Endodermal cell (in vitro differentiated cells): ENCODE measurements around the gene TRABD2B. TPM values are rescaled to one million over a fixed set of nuclear protein-coding genes. Genes with fewer than 3 reads are reported as not detected.

Experiments used
- DNase-seq: peaks from one replicate; pipeline ENCODE4 v3.0.0-alpha.2; 2017
- H3K27ac ChIP-seq: 2 replicates; pipeline ENCODE4 v1.5.1; 2013; ENCODE audit warnings: mild to moderate bottlenecking, low read depth, low read length, moderate library complexity
- H3K27me3 ChIP-seq: 2 replicates; pipeline ENCODE4 v1.6.1; 2013; ENCODE audit warnings: mild to moderate bottlenecking, low read length, moderate library complexity; ENCODE audit not compliant: insufficient read depth, control insufficient read depth, poor library complexity, severe bottlenecking
- H3K36me3 ChIP-seq: 2 replicates; pipeline ENCODE4 v1.7.0; 2013; ENCODE audit warnings: mild to moderate bottlenecking, low read length, moderate library complexity; ENCODE audit not compliant: control insufficient read depth, insufficient read depth
- H3K4me1 ChIP-seq: one replicate; pipeline ENCODE4 v1.7.0; 2013; ENCODE audit warnings: low read length; ENCODE audit not compliant: control insufficient read depth, insufficient read depth
- H3K4me3 ChIP-seq: 2 replicates; pipeline ENCODE4 v1.5.1; 2013; ENCODE audit warnings: mild to moderate bottlenecking, low read length, moderate library complexity
- H3K9ac ChIP-seq: 2 replicates; pipeline ENCODE4 v1.6.1; 2013; ENCODE audit warnings: mild to moderate bottlenecking, low read length, moderate library complexity; ENCODE audit not compliant: poor library complexity, severe bottlenecking; ENCODE audit errors: extremely low read depth
- H3K9me3 ChIP-seq: 2 replicates; pipeline ENCODE4 v1.6.1; 2013; ENCODE audit warnings: mild to moderate bottlenecking, low read length, moderate library complexity; ENCODE audit not compliant: control insufficient read depth
- H3K27ac Mint-ChIP-seq: 2 replicates; pipeline ENCODE4 v1.8.0; 2020; ENCODE audit warnings: mixed read lengths
- H3K27me3 Mint-ChIP-seq: 2 replicates; pipeline ENCODE4 v1.8.0; 2021; ENCODE audit warnings: mild to moderate bottlenecking, mixed read lengths; ENCODE audit not compliant: insufficient read depth
- H3K36me3 Mint-ChIP-seq: 2 replicates; pipeline ENCODE4 v1.8.0; 2020; ENCODE audit warnings: low read depth, mixed read lengths
- H3K4me1 Mint-ChIP-seq: 2 replicates; pipeline ENCODE4 v1.8.0; 2020; ENCODE audit warnings: mixed read lengths
- H3K4me3 Mint-ChIP-seq: 2 replicates; pipeline ENCODE4 v1.8.0; 2020; ENCODE audit warnings: mild to moderate bottlenecking, moderate library complexity, mixed read lengths
- H3K9me3 Mint-ChIP-seq: 2 replicates; pipeline ENCODE4 v1.8.0; 2020; ENCODE audit warnings: mild to moderate bottlenecking, mixed read lengths
- WGBS, 2 experiments: methylation state at CpG; one replicate each; pipeline versions ENCODE4 v1.1.5 to v1.1.7; 2013; ENCODE audit warnings: missing lambda C conversion rate in 2 of 2, mixed read lengths in 1 of 2; ENCODE audit not compliant: insufficient coverage in 1 of 2, insufficient read length in 1 of 2; 5-methylcytosine and 5-hydroxymethylcytosine counted together
- total RNA-seq, 2 donors: library from RNA; stranded (reverse); fragmentation: NEBNext Ultra II Directional in 1 of 2; extraction: Animal tissue kit (Norgen Biotek cat#: 25700) in 1 of 2; gene quantifications; 2 replicates in 1 of 2; 3 replicates in 1 of 2; pipeline ENCODE4 v1.2.1, GENCODE V29; 2021
- TF ChIP-seq, protein P1 (sequence below): fragments of 200-600 bp; sonication (generic); conservative IDR thresholded peaks from 2 replicates; pipeline ENCODE4 v1.5.0; 2021; ENCODE audit warnings: antibody characterized with exemption, mild to moderate bottlenecking

TRABD2B gene
- total RNA-seq, 2 donors from 2014 or later: 24.4 to 28.0 TPM

DNA sequence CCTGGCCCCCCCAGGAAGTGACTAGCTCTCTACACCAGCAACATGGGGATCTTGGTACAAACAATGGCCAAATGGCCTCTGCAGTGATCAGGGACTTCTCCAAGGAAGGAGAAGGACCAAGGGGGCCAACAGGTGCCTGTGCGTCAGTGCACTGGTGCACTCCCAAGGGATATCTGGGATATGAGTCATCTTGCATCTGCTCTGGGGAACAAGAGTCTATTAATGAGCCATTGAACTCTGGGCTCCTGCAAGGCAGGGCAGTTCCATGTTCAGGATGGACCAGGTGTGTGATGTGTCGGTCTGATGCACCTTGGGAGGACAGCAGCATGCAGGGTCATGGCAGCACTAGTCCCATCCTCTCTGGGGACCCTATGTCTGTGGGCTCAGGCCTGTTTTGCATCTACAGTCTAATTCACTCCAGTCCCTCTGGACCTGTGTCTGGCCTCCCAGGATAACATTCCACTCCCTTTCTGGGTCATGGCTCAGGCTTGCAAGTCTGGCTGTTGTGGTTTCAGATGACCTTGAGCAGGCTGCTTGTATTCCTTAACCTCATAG is 125.3 kb downstream of the TRABD2B start:
- Mint-ChIP-seq H3K36me3 (peaks cover 26% of the 10 kb centered on the region), H3K4me3 (no peak overlapping the region), H3K27ac (no peak overlapping the region), H3K9me3 (peaks cover 6% of the 10 kb centered on the region), H3K4me1 (peaks cover 55% of the 10 kb centered on the region), H3K27me3 (no peaks in the 10 kb centered on the region)
- H3K9me3 ChIP-seq: peaks cover 9% of the 10 kb centered on the region
- no peaks in the 10 kb centered on the region for H3K27me3 ChIP-seq
- peaks cover 14% of the 10 kb centered on the region for H3K4me1 ChIP-seq
- no peak overlapping the region for H3K4me3 ChIP-seq
- TF ChIP-seq, protein P1, sequence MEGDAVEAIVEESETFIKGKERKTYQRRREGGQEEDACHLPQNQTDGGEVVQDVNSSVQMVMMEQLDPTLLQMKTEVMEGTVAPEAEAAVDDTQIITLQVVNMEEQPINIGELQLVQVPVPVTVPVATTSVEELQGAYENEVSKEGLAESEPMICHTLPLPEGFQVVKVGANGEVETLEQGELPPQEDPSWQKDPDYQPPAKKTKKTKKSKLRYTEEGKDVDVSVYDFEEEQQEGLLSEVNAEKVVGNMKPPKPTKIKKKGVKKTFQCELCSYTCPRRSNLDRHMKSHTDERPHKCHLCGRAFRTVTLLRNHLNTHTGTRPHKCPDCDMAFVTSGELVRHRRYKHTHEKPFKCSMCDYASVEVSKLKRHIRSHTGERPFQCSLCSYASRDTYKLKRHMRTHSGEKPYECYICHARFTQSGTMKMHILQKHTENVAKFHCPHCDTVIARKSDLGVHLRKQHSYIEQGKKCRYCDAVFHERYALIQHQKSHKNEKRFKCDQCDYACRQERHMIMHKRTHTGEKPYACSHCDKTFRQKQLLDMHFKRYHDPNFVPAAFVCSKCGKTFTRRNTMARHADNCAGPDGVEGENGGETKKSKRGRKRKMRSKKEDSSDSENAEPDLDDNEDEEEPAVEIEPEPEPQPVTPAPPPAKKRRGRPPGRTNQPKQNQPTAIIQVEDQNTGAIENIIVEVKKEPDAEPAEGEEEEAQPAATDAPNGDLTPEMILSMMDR: no peak
- no peak for DNase-seq
- peaks cover 29% of the 10 kb centered on the region for H3K36me3 ChIP-seq
- H3K9ac ChIP-seq: no peak overlapping the region
- WGBS, 2 experiments: 86 to 98% methylated on average over 1 to 2 of the region's 2 CpGs
- H3K27ac ChIP-seq: no peak overlapping the region

DNA sequence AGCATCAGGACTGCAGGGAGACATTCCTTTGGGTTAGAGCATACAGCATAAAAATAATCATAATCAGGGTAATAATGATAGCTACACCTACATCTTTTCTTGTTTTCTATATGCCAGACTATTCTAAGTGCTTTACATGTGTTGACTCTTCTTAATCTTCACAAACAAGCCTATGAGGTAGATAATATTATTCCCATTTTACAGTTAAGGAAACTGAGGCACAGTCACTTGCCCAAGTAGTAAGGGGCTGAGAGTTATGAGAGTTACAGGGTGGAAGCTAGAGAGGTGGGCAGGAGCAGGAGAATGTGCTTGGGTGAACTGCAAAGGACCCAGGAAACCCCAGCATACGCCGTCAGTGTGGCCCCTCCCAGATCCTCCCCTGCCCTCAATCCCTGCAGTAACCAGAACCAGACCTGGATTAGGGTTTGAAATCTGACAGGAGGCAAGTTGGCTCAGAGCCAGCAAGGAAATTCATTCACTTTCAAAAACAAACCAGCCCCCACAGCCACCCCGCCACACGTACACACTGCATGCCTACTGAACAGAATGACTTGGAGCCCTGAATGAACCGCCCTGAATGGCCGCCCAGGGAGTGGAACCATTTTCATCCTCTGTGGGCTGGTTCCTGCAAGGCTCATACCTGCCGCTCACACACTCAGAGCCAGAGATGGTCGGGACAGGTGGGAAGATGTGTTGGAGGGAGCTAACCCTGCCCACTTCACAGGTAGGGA is 126.1 kb downstream of the TRABD2B start:
- TF ChIP-seq, protein P1: no peak
- Histone ChIP-seq H3K36me3 (peaks cover 29% of the 10 kb centered on the region), H3K9ac (no peak overlapping the region), H3K27ac (no peak overlapping the region), H3K4me3 (no peak overlapping the region), H3K27me3 (no peaks in the 10 kb centered on the region), H3K9me3 (peaks cover 9% of the 10 kb centered on the region), H3K4me1 (peaks cover 11% of the 10 kb centered on the region)
- 92 to 100% methylated on average over 1 to 8 of the region's 8 CpGs for WGBS, 2 experiments
- Mint-ChIP-seq H3K4me1 (peaks cover 48% of the 10 kb centered on the region), H3K4me3 (no peak overlapping the region), H3K36me3 (peaks cover 26% of the 10 kb centered on the region), H3K9me3 (peaks cover 6% of the 10 kb centered on the region), H3K27me3 (no peaks in the 10 kb centered on the region), H3K27ac (no peak overlapping the region)
- DNase-seq: no peak

DNA sequence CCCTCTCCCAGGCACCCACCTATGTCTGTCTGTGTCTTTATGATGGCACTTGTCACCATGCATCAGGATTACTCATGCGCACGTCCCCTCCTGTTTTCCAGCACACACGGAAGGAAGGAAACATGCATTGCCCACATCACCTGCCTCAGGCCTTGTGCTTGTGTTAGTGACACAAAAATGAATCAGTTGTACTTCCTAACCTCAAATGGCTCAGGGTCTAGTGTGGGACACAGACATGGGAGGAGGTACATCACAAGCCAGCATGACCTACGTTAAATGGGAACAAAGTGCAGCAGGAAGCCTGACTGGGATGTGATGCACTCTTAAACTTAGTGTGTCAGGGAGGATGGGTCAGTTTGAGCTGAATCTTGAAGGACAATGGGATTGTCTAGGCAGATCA is 126.7 kb downstream of the TRABD2B start:
- H3K36me3 Mint-ChIP-seq: peaks cover 26% of the 10 kb centered on the region
- no peak overlapping the region for H3K9ac ChIP-seq
- no peaks in the 10 kb centered on the region for H3K27me3 ChIP-seq
- no peak overlapping the region for H3K4me3 ChIP-seq
- no peak overlapping the region for H3K27ac ChIP-seq
- H3K36me3 ChIP-seq: peaks cover 32% of the 10 kb centered on the region
- no peaks in the 10 kb centered on the region for H3K27me3 Mint-ChIP-seq
- TF ChIP-seq, protein P1: no peak
- peaks cover 8% of the 10 kb centered on the region for H3K4me1 ChIP-seq
- no peak overlapping the region for H3K4me3 Mint-ChIP-seq
- peaks cover 6% of the 10 kb centered on the region for H3K9me3 Mint-ChIP-seq
- peaks cover 41% of the 10 kb centered on the region for H3K4me1 Mint-ChIP-seq
- H3K27ac Mint-ChIP-seq: no peak overlapping the region
- peaks cover 9% of the 10 kb centered on the region for H3K9me3 ChIP-seq
- no peak for DNase-seq
- 95 to 100% methylated on average over 2 to 4 of the region's 4 CpGs for WGBS, 2 experiments
